ENCODE measurements around the gene USP47. TPM values are rescaled to one million over a fixed set of nuclear protein-coding genes. Genes with fewer than 3 reads are reported as not detected.

The USP47 gene
- total and polyA plus RNA-seq, 2 of the 8 experiments (the other 6 are each of a cell fraction or from before 2014, with no cell fraction given): 4.2 to 21.3 TPM

- WGBS, 2 experiments (ENCODE audit: extremely low coverage in 1 of 2, insufficient coverage in 1 of 2, insufficient read length in 1 of 2, insufficient replicate concordance in 2 of 2, low coverage in 1 of 2, low lambda C conversion rate in 2 of 2, missing lambda C conversion rate in 1 of 2): 84% methylated on average over 2 of the region's 2 CpGs; no CpG with 5 or more reads in 1 of the 2 experiments
- H2BK15ac ChIP-seq (ENCODE audit: low read length): no peak overlapping the region
- peaks cover 0 to 31% of the 10 kb centered on the region in 2 experiments; a peak in 2 of 4 replicates for H3K79me2 ChIP-seq (ENCODE audit: control insufficient read depth in 1 of 2, insufficient read depth in 2 of 2, low read length in 2 of 2)
- H3K36me3 ChIP-seq (ENCODE audit: control insufficient read depth in 2 of 4, insufficient read depth in 4 of 4, low read length in 3 of 4): peaks cover 7 to 20% (median 12%) of the 10 kb centered on the region in 4 experiments; a peak in 6 of 8 replicates
- no peak overlapping the region for H4K5ac ChIP-seq (ENCODE audit: insufficient read length, low read depth, low read length)
- DNase-seq (ENCODE audit: low read depth in 1 of 2, low spot score in 2 of 2) (no peak), FAIRE-seq (no peak)
- H2AK5ac ChIP-seq (ENCODE audit: low read depth, low read length): no peak overlapping the region
- H3K4me3 ChIP-seq (ENCODE audit: extremely low read depth in 1 of 4, insufficient read depth in 2 of 4, low read depth in 3 of 4, low read length in 4 of 4): no peak overlapping the region
- no peak overlapping the region for H2AFZ ChIP-seq (ENCODE audit: low read length)
- no peak overlapping the region for H3K4me2 ChIP-seq (ENCODE audit: insufficient read depth in 1 of 2, low read depth in 2 of 2, low read length in 2 of 2)
- H2BK12ac ChIP-seq (ENCODE audit: low read depth, low read length): no peak overlapping the region
- no peaks in the 10 kb centered on the region for H3K23me2 ChIP-seq (ENCODE audit: low read depth, low read length)
- no peak overlapping the region for H3K23ac ChIP-seq (ENCODE audit: insufficient read length)
- H2BK5ac ChIP-seq (ENCODE audit: low read depth, low read length): no peak overlapping the region
- TF ChIP-seq CHD1 (IDR thresholded peaks at IDR 0.05; ENCODE audit: low read depth, low read length): no peak
- no peak for TF ChIP-seq USF2 (IDR thresholded peaks at IDR 0.05; ENCODE audit: low read length)
- no peak for TF ChIP-seq TCF12 (IDR thresholded peaks at IDR 0.05; ENCODE audit: low read depth, low read length)
- TF ChIP-seq RAD21 (IDR thresholded peaks at IDR 0.05 in 1 of 2, conservative IDR thresholded peaks at IDR 0.05 in 1 of 2; ENCODE audit: low read depth in 2 of 2, low read length in 2 of 2): no peak
- no peak for TF ChIP-seq CTBP2 (IDR thresholded peaks at IDR 0.05; ENCODE audit: borderline replicate concordance, insufficient read depth, insufficient read length, low read length)
- H3K4ac ChIP-seq (replicated peaks; ENCODE audit: insufficient read length, low read depth, low read length): no peak overlapping the region
- no peak overlapping the region for H3K27ac ChIP-seq (ENCODE audit: low read depth, low read length)
- POLR2A ChIA-PET (ENCODE audit: partially characterized antibody): no interaction called here
- H3K79me1 ChIP-seq (ENCODE audit: low read depth, low read length): no peaks in the 10 kb centered on the region; the same call in 1 of the 2 replicates
- no peak overlapping the region for H3K18ac ChIP-seq (ENCODE audit: extremely low read depth, low read length)
- no peaks in the 10 kb centered on the region for H3K4me1 ChIP-seq (replicated peaks in 1 of 4; ENCODE audit: control insufficient read depth in 3 of 4, insufficient read depth in 4 of 4, low read length in 3 of 4)
- H3K9ac ChIP-seq (replicated peaks in 1 of 4; ENCODE audit: extremely low read depth in 1 of 4, low read depth in 3 of 4, low read length in 3 of 4): no peak overlapping the region
- no peak overlapping the region for H4K91ac ChIP-seq (replicated peaks; ENCODE audit: insufficient read length, low read length)
- no peak overlapping the region for H3K56ac ChIP-seq (replicated peaks; ENCODE audit: insufficient read length, low read depth, low read length)
- H2BK120ac ChIP-seq (replicated peaks; ENCODE audit: low read depth, low read length): no peak overlapping the region
- peaks cover 0 to 2% of the 10 kb centered on the region in 2 experiments for H4K20me1 ChIP-seq (replicated peaks in 1 of 2; ENCODE audit: control insufficient read depth in 1 of 2, insufficient read depth in 2 of 2, low read length in 2 of 2)
- H4K8ac ChIP-seq (ENCODE audit: extremely low read depth, insufficient read depth, low read length): no peak overlapping the region
- no peak overlapping the region for H3K14ac ChIP-seq (ENCODE audit: insufficient read length)
- no peak overlapping the region for H2BK20ac ChIP-seq (ENCODE audit: low read length)
- H3K9me3 ChIP-seq (ENCODE audit: insufficient read depth in 2 of 2, low read depth in 1 of 2, low read length in 1 of 2): no peaks in the 10 kb centered on the region
- no peaks in the 10 kb centered on the region for H3K27me3 ChIP-seq (replicated peaks in 1 of 4; ENCODE audit: control insufficient read depth in 3 of 4, extremely low read depth in 1 of 4, insufficient read depth in 3 of 4, low read length in 3 of 4)
- CTCF ChIA-PET (ENCODE audit: partially characterized antibody): interaction anchor here (1.1 kb wide), 1 partner anchor 354 kb away, joined by 4 read pairs; no protein-coding TSS in a partner anchor
Measured at GRCh38 chr11:11882539-11882938, 40.8 kb downstream of the USP47 start.
